ENCODE results near the gene PEAK1.
A peak's percentile ranks its signal among the peaks of the same experiment; 100 is the strongest.

PEAK1 gene

DNA sequence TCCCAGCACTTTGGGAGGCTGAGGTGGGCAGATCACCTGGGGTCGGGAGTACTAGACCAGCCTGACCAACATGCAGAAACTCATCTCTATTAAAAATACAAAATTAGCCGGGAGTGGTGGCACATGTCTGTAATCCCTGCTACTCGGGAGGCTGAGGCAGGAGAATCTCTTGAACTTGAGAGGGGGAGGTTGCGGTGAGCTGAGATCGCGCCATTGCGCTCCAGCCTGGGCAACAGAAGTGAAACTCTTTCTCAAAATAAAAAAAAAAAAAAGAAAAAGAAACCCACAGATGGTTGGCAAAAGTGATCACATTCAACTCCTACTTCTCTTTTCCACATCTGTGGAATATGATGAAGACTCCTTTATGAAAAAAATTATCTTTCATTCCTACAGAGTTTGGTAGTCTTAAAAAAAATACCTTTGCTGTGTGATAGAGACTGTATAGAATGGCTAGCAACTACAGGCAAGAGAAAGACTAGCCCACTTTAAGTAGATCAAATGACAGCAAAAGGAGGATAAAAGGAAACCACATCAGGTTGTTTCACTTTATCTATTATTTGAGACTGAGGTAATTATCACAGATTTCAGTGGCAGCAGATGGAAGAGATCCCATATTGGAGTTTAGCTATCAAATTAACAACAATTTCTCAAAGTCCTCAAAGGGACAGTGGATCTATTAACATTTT is 176.0 kb downstream of the PEAK1 start:
- TF ChIP-seq CTCF (IDR thresholded peaks at IDR 0.05; ENCODE audit: low read length, missing control alignments), result no peak
- no peak for DNase-seq (ENCODE audit: low read depth)
- H3K4me3 ChIP-seq (replicated peaks; ENCODE audit: low read depth, low read length), result no peak overlapping the region

DNA sequence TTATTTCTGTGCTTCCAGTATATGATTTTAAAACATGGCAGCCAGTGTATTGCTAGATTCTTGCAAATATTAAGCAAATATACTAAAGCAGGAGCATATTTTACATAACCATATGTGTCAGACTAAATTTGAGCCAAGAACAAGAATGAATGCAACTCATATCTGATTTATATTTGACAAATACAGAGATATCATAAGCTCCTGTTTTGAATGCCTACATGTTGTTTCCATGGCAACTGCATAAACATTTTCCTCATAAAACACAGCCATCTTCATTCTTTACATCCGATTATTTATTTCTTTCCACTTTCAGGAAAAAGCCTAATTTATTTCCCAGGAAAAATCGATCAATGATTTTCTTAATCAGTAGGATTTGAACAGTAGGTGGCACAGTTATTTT is 176.8 kb downstream of the PEAK1 start:
- peak; percentile 39 for DNase-seq (ENCODE audit: low read depth)
- H3K4me3 ChIP-seq (replicated peaks; ENCODE audit: low read depth, low read length), result no peak overlapping the region
- no peak for TF ChIP-seq CTCF (IDR thresholded peaks at IDR 0.05; ENCODE audit: low read length, missing control alignments)

- no peak overlapping the region for H3K4me3 ChIP-seq (replicated peaks; ENCODE audit: low read depth, low read length)
- no peak for DNase-seq (ENCODE audit: low read depth)
- no peak for TF ChIP-seq CTCF (IDR thresholded peaks at IDR 0.05; ENCODE audit: low read length, missing control alignments)
These were observed 179.9 kb downstream of the PEAK1 start for GRCh38 chr15:77239882-77240608.

- TF ChIP-seq CTCF (IDR thresholded peaks at IDR 0.05; ENCODE audit: low read length, missing control alignments), result no peak
- no peak overlapping the region for H3K4me3 ChIP-seq (replicated peaks; ENCODE audit: low read depth, low read length)
- DNase-seq (ENCODE audit: low read depth), result no peak
These were observed 184.3 kb downstream of the PEAK1 start for GRCh38 chr15:77235566-77235965.

DNA sequence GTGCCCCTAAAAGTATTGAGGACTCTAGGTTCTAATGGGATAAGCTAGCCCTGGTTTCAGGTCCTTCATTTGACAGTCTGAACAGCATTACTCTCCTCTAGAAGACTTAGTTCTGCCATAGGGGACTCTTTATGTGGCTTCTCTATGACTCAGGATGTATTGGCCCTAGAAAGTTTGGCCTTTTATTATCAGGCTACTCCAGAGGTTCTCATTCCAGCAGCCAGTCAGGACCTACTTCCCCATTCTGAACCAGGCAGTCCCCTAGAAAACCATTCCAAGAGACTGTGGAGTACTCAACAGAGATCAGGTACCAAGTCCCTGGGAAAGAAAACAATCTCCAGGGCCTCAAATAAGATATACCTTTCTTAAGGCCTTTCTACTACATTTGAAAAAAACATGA is 191.1 kb downstream of the PEAK1 start:
- DNase-seq (ENCODE audit: low read depth), result no peak
- no peak overlapping the region for H3K4me3 ChIP-seq (replicated peaks; ENCODE audit: low read depth, low read length)
- no peak for TF ChIP-seq CTCF (IDR thresholded peaks at IDR 0.05; ENCODE audit: low read length, missing control alignments)

- no peak for DNase-seq (ENCODE audit: low read depth)
- no peak for TF ChIP-seq CTCF (IDR thresholded peaks at IDR 0.05; ENCODE audit: low read length, missing control alignments)
- H3K4me3 ChIP-seq (replicated peaks; ENCODE audit: low read depth, low read length), result no peak overlapping the region
These were observed 193.3 kb downstream of the PEAK1 start for GRCh38 chr15:77226652-77227051.
